NCI-H524 (cell line): ENCODE measurements around the gene OR10T2.
"Not testable (repeated sequence)": the region's sequence is repeated elsewhere in the genome, so short reads cannot be mapped to it uniquely, and the experiment has no call there.

Source experiments
- DNase-seq, 2 experiments: peaks; one replicate each; lab custom pipeline; 2025; lab: John Stamatoyannopoulos, UW

The OR10T2 gene, protein sequence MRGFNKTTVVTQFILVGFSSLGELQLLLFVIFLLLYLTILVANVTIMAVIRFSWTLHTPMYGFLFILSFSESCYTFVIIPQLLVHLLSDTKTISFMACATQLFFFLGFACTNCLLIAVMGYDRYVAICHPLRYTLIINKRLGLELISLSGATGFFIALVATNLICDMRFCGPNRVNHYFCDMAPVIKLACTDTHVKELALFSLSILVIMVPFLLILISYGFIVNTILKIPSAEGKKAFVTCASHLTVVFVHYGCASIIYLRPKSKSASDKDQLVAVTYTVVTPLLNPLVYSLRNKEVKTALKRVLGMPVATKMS

DNA sequence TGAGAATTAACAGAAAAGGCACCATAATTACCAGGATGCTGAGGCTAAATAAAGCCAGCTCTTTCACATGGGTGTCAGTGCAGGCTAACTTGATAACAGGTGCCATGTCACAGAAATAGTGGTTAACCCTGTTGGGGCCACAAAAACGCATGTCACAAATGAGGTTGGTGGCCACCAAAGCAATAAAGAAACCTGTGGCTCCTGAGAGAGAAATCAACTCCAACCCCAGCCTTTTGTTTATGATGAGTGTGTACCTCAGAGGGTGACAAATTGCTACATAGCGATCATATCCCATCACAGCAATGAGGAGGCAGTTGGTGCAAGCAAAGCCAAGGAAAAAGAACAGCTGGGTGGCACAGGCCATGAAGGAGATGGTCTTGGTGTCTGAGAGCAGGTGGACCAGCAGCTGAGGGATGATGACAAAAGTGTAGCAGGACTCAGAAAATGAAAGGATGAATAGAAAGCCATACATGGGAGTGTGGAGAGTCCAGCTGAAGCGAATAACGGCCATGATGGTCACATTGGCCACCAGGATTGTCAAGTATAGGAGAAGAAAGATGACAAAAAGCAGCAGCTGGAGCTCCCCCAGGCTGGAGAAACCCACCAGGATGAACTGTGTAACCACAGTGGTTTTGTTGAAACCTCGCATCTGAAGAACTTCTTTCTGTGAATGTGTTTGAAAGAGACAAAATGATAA, at the start of gene OR10T2:
TSS of gene OR10T2 (minus strand) at position 649 of the 697 bp plus-strand sequence. CDS start at position 649, 0 bp downstream.
- DNase-seq, result no peak

DNA sequence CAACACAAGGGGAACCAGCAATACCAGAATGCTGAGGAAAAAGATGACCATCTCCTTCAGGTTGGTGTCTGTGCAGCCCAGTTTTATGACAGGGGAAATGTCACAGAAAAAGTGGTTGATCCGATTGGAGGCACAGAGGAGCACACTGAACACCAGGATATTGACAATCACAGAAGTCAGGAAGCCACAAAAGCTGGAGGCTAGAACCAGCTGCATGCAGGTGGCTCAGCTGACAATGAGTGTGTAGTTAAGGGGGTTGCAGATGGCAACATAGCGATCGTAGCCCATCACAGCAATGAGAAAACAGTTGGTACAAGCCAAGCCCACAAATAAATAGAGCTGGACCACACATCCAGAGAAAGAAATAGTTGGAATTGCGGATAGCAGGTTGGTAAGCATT, 46.1 kb upstream of the OR10T2 start:
- DNase-seq, result no peak

DNA sequence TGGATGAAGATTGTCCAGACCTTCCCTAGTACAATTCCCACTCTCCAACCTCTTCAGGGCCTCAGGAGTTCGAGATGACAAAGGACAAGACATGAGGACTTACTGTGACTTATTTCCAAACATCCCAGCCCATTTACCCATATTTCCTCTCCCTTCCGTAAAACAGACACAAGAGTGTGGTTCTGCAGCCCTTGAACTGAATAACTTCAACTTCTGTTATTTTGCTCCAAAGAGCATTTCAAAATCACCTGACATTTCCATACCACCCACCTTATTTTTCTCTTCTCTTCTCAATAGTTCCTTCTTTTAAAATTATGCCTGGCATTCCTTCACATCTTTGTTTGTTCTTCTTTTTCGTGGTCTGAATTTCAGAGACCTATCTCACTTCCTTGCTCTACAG, 35.5 kb upstream of the OR10T2 start:
- no peak for DNase-seq

DNA sequence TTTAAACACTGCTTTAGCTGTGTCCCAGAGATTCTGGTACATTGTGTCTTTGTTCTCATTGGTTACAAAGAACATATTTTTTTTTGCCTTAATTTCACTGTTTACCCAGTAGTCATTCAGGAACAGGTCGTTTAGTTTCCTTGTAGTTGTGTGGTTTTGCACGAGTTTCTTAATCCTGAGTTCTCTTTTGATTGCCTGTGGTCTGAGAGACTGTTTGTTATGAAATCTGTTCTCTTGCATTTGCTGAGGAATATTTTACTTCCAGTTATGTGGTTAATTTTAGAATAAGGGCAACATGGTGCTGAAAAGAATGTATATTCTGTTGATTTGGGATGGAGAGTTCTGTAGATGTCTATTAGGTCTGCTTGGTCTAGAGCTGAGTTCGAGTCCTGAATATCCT, 30.9 kb upstream of the OR10T2 start:
- DNase-seq, result not testable (repeated sequence)

DNA sequence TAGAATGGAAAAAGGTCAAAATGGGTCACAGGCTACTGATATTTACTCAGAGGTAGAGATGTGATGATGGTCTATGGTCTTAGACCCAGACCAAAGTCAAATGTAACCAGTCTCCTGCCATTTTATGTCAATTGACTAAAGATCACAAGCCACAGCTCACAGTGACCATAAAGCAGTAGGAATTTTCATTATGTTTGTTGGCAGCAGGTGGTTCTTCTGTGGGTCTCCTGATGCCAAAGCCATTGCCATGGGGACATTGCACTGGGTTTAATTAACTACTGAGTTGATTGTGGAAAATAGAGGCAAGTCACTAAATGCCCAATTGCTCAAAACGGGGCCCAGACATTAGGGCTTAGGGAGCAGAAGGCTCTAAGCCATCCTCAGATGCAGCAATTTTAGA, 26.9 kb upstream of the OR10T2 start, which contains the start of gene OR10K2:
TSS of gene OR10K2 (minus strand) at position 101 of the 400 bp plus-strand sequence. CDS start 5,371 bp downstream, outside the sequence.
- DNase-seq, result no peak

DNA sequence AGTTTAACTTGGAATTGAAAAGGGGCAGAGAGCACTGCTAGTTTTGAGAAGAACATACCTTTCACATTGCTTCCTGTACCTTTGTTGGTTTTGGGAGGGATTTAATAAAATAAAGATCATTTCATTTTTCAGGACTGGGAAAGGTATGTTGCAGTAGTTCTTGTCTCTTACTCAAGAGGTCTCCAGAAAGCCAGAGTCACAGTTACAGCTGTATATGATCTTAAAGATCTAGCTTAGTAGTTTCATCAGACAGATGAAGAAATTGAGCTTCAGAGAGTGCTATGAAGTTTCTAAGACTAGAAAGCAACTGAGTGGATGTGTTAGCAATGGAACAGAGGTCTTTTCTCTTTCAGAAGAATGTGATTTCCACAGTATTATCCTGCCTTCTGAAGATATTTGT, 25.8 kb upstream of the OR10T2 start:
- no peak for DNase-seq

DNA sequence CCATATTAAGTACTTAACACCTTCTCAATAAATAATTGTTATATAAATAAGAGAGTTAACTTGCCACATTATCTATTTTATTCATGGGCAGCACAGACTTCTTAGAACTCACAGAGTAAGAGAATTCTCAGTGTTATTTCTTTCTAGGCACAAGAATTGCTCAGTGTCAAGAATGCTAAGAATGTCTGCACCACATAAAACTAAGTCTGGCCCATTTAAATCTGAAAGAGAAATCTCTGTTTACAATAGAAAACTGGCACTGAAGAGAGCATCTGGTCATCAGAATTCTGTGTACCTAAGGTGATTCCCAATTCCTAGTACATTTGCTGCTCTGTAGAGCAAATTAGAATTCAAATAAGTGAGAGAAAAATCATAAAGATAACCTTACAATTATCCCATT, 22.9 kb upstream of the OR10T2 start:
- no peak for DNase-seq

DNA sequence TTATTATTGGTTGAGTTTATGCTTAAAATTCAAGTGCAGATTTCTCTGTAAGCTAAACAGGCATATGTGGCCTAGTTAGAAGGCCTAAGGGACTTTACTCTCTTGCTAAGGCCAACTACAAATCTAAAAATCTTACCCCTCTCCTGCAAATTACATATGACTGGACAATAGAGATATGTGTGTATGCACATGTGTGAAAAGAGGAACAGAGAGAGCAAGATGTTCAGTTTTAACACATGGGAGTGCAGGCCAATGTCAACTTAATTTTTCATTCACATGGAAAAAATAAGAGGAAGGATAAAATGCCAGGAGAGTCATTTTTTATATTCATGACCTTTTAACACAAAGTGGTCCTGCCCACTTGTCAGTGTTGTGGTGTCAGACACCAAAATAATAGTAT, 18.3 kb upstream of the OR10T2 start:
- no peak for DNase-seq

DNA sequence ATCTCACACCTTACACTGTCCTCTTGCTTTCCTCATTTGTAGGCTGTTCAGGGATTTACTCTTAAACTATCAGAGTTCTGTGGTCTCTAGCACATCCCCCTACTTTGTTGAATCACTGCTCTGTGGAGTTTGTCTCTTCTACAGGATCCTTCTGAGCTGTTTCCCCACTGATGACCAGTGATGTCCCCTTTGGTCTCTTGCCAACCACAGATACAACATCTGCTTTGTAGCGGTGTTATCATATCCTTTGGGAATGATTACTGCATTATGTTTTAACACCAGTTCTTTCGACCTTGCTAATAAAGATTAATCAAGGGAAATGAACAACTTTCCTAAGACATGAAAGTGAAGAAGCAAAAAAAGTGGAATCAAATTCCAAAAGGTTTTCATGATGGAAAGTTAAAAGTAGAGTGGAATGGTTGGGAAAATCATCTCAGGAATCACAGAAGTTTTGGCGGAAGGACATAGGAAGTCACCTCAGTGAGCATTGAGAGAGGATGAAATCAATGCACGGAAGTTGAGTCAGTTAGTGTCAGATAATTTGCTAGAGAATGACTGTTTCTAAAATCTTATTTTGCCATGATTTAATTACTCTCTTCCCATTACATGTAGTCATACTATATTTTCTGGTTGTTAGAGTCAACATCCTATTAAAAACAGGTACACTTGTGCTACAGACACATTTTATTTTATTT, 15.5 kb upstream of the OR10T2 start:
- no peak for DNase-seq

DNA sequence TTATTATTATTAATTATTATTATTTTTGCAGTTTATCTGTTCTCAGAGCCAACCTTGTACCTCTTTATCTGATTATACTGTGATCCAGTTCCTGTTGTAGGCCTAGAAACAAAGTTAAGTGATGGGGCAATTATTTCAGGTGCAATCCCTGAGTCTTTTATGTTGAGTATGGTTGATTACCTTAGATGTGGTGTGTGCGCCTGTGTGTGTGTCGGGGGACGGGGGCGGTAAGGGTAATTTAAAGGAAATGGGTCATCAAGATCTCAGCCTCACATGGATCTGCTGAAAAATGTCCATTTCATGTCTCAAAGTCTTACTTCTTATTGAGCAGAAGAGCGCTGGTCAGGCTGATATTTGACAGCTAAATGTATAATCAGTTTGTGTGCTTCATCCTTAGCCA, 7.8 kb upstream of the OR10T2 start:
- no peak for DNase-seq

DNA sequence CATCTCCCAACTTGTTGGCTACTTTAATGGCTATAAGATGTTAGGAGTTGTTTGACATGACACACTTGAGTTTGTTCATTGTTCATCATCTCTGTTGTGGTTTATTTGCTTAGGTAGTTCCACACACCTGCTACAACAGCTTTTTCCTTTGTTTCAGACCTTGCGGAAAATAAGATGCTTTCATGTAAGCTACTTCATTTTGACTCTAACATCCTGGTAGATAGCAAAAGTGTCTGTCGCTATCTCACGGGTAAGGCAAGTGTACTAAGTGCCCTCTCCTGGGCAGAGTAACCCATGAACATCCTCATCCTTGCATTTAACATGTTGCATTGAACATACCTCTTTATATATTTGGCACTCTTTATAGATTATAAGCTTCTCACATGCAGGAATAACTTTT, 1.6 kb upstream of the OR10T2 start:
- DNase-seq, result no peak

DNA sequence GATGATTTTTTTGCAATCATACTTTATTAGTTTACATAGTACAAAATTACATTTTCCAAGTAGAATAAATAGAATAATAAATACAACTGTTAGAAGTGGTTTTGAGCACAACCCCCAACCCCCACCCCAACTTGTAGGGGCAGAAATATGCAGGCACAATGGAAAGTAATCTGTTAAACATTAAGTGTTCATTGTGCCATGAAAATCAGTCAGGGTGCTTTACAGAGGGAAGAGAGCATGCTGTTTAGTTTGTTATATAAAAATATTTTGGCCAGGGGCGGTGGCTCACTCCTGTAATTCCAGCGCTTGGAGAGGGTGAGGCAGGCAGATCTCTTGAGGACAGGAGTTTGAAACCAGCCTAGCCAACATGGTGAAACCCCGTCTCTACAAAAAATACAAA, 2.6 kb downstream of the OR10T2 start:
- no peak for DNase-seq

DNA sequence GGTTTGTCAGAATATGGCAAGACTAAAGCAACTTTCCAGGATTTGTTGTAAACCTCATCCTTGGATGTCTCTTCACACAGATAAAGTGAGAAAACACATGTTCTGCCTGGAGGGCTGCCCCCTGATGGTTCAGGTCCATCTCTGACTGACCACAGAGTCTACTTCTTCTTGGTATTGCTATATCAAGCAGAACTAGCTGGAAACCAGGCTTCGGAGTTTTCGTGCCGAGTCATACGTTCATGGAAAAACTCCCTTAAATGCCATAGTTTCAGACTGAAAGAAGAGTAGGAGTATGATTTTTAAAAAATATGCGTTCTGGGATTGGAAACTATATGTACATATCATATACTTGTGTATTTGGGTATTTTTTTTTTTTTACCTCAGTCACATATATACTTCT, 5.8 kb downstream of the OR10T2 start:
- no peak for DNase-seq

DNA sequence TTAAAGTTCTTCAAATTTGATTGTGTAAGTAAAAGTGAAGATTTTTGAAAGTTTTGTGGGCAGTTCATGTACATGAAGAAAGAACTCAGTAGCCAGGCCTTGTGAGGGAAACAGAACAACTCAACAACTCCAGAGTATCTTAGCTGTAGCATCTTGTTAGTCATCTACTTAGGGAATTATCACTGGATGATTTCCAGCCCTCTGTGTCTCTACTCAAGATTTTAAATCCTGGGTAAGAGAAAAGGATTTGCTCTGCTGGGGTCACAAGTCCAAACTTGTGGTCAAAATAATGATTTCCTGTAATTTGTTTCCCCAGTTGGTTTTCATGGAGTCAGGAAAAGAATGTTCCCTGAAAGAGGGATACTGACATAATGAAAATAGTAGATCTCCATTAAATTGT, 8.2 kb downstream of the OR10T2 start:
- DNase-seq, result no peak

DNA sequence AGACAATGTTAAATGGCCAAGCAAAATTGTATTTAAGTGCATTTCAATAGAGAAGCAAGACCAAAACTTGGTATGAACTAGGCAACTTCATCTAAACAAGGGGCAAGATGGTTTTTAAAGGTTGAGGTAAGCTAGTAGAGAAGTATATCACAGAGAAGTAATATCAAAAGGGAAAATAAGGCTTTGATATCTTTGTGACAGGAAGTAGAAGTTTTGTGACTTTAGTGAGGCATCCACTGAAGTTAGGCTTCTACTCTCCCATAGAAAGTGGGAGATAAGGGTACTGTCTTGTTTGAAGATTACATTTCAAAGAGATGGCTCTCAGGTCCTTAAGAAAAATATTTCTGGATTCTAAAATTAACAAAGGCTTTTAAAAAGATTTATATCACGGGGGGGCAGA, 8.9 kb downstream of the OR10T2 start:
- DNase-seq, result no peak

DNA sequence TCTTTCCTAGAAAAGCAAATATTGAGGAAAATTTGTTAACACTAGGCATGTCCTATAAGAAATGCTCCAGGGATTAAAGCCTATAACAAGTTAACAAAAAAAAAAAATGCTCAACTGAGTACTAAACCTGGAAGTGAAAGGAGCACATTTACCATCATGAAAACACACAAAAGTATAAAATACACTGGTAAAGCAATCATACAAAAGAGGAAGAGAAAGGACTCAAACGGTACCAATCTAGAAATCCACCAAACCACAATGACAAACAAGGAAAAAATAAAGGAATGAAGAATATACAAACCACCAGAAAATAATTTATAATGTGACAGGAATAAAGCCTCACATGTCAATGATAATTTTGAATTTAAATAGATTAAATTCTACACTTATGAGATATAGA, 24.4 kb downstream of the OR10T2 start:
- no peak for DNase-seq

DNA sequence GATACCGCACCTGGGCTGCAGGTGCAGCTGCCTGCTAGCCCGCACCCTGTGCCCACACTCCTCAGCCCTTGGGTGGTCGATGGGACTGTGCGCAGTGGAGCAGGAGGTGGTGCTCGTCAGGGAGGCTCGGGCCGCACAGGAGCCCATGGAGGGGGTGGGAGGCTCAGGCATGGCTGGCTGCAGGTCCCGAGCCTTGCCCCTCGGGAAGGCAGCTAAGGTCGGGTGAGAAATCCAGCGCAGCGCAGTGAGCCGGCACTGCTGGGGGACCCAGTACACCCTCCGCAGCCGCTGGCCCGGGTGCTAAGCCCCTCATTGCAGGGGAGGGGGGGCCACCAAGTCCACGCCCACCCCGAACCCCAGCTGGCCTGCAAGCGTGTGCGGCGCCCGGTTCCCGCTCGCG, 25.2 kb downstream of the OR10T2 start:
- DNase-seq, result not testable (repeated sequence)

DNA sequence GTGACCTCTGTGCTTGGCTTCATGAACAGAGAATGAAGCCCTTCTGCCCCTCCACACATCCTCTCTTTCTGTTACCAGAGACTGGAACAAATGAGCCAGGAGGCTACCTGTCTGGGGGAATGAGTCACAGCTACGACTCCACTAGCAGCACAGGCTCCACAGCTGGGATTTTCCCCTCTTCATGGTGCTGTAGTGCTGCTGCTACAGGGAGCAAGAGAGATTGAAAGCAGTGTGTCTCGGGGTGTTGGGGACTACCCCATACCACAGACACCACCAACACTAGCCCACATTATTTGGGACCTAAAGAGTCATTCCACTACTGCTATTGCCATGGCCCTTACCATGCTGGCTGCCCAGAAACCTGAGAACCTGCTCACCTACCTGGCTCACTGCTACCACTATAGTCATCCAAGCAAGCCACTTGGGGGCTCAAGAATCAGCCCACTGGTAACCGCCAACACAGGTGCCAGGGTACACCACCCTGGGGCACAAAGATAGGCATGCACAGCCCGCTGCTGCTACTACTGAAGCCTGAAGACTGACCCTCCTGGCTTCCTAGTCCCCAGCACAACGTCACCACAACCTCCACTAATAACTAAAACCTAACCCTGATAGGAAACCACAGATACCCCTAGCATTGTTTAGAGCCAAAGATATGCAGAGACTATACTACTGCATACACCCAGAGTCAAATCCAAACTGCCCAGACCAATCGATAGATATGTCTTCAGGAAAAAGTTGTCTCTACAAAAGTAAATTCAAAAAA, 27.9 kb downstream of the OR10T2 start:
- DNase-seq, result no peak

DNA sequence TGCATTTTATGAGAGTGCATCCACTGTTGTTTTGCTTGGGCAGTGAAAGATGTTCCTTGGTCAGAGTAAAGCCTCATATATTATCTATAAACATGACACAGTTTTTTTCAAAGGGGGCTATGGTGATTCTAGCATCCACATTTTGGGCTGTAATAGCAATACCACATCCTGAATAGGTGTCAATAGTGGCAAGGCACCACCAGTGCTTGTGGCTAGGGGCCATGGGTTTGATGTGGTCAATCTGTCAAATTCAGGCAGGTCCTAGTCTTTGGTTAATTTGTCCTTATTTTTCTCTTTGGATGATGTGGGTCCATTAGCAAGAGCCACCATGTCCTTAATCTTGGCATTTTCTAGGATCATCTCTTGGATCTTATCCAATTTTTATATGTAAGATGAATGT, 32.5 kb downstream of the OR10T2 start:
- no peak for DNase-seq

DNA sequence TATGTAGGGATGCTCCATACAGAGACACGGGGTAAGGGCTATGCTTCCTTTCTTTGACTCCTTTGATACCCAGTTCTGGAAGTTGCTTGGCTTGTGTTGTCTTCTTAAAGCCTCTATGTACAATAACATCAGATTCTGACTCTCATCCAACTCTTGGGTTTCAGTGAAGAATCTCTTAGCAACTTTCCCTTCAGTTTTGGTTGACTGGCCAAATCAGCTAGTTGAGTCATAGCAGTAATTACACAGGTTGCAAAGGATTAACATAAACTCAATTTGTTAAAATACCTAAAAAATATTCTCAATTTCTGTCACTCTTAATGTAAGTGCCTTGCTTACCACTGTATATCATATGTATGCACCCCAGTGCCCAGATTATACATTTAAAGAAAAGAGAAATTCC, 36.3 kb downstream of the OR10T2 start:
- no peak for DNase-seq

DNA sequence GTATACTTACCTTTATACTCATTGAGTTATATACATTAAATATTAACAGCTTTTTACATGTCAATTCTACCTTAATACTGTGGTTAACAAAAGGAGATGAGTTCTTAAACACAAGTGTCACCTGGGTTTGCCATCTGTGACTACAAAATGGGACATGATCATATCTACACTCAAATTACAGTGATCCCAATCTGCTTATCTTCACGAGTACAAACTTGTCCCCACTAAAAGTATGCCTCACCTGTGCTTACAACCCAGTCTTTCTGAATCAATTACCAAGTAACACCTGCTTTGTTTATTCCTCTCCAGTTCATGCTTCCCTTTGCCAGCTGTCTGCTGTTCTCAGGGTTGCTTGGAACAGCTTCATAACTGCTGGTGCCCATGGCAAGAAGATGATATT, 36.8 kb downstream of the OR10T2 start:
- no peak for DNase-seq

DNA sequence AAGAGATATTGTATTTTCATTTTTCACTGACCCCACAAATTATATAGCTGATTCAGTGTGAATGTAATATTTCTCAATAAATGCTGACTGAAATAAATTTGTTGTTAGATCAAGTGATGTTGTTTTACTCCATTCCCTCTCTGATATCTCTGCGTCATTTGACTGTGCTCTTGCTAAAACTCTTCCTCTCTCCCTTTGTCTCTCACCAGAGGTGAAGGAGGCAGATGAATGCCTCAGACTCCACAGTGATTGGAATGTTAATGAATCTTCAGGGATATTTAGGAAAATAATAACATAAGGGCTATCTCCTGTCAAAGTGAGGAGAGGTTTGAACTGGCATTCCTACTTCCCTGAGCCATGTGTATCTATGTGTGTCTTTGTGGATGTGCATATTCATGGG, 41.8 kb downstream of the OR10T2 start:
- no peak for DNase-seq
